Calu3 (cell line): ENCODE measurements around the gene DLG3. TPM values are rescaled to one million over a fixed set of nuclear protein-coding genes. Genes with fewer than 3 reads are reported as not detected.
A peak's percentile ranks its signal among the peaks of the same experiment; 100 is the strongest.

Experiments
- BruUV-seq: library from RNA; stranded (reverse); fragments of 400-500 nt; replicated peaks from 2 replicates; lab custom pipeline; 2021; lab: Mats Ljungman, UMichigan
- CTCF ChIA-PET: fragments of 300-600 bp; sonication (Branson Sonifier 250); formaldehyde crosslinking; loops from one replicate; lab custom pipeline; 2022; ENCODE audit warnings: antibody characterized with exemption; lab: Charles Lee
- DNase-seq: peaks from one replicate; pipeline ENCODE4 v3.0.0; 2022
- H3K27ac Mint-ChIP-seq: one replicate; pipeline ENCODE4 v1.8.0; 2022; ENCODE audit warnings: mixed read lengths; ENCODE audit not compliant: unreplicated experiment
- H3K27me3 Mint-ChIP-seq: one replicate; pipeline ENCODE4 v1.8.0; 2022; ENCODE audit warnings: mixed read lengths; ENCODE audit not compliant: unreplicated experiment
- H3K36me3 Mint-ChIP-seq: one replicate; pipeline ENCODE4 v1.8.0; 2022; ENCODE audit warnings: mild to moderate bottlenecking, moderate library complexity, mixed read lengths; ENCODE audit not compliant: insufficient read depth, unreplicated experiment
- H3K4me1 Mint-ChIP-seq: one replicate; pipeline ENCODE4 v1.8.0; 2022; ENCODE audit warnings: mild to moderate bottlenecking, low read depth, mixed read lengths; ENCODE audit not compliant: unreplicated experiment
- H3K4me3 Mint-ChIP-seq: one replicate; pipeline ENCODE4 v1.8.0; 2022; ENCODE audit warnings: mild to moderate bottlenecking, low read depth, moderate library complexity, mixed read lengths; ENCODE audit not compliant: unreplicated experiment
- H3K9me3 Mint-ChIP-seq: one replicate; pipeline ENCODE4 v1.8.0; 2022; ENCODE audit warnings: low read depth, mixed read lengths; ENCODE audit not compliant: unreplicated experiment
- CTCF ChIP-seq: fragments of 200-600 bp; IDR thresholded peaks from one replicate; pipeline ENCODE4 v1.8.0; 2022; ENCODE audit warnings: antibody characterized with exemption; ENCODE audit not compliant: unreplicated experiment
- intact Hi-C: fragments of 100-400 bp; cut with micrococcal nuclease; formaldehyde crosslinking; loops from one replicate; pipeline ENCODE4 v1.10.0; 2022; ENCODE audit not compliant: unreplicated experiment
- total RNA-seq: library from RNA; stranded (reverse); gene quantifications from 2 replicates; pipeline ENCODE4 v1.2.3, GENCODE V29; 2022

DLG3 gene
- total RNA-seq, 1 experiment from 2014 or later, result 55.8 TPM

GRCh38 chrX:70456256-70456655 lies 11.6 kb downstream of the DLG3 start:
- no peaks in the 10 kb centered on the region for H3K27me3 Mint-ChIP-seq
- no peak for DNase-seq
- CTCF ChIA-PET, result interaction anchor here (1.0 to 1.5 kb wide), 2 partner anchors 23 to 208 kb away, joined by 3 to 4 read pairs; no protein-coding TSS in a partner anchor
- intact Hi-C loops, result no loop called here
- TF ChIP-seq CTCF, result no peak
- H3K27ac Mint-ChIP-seq, result peak overlapping the region; percentile 97
- peak overlapping the region; percentile 99 for H3K4me3 Mint-ChIP-seq
- peaks cover 2% of the 10 kb centered on the region for H3K9me3 Mint-ChIP-seq
- BruUV-seq, result no TSS peak
- H3K36me3 Mint-ChIP-seq, result peaks cover 52% of the 10 kb centered on the region
- peaks cover 27% of the 10 kb centered on the region for H3K4me1 Mint-ChIP-seq

DNA sequence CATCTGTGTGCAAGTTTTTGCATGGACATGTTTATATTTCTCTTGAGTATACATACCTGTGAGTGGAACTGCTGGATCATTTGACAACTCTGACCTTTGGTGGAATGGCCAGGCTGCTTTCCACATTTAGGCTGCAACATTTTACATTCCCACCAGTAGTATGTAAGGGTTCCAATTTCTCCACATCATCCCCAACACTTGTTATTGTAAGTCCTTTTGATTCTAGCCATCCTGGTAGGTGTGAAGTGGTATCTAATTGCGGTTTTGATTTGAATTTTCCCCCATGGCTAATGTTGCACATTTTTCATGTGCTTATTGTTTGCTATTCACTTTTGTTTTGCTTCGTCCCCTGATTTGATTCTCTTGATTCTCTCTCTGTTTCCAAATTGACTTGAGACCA lies 16.4 kb downstream of the DLG3 start:
- H3K27ac Mint-ChIP-seq, result no peak overlapping the region
- H3K36me3 Mint-ChIP-seq, result peaks cover 13% of the 10 kb centered on the region
- no TSS peak for BruUV-seq
- CTCF ChIA-PET, result no interaction called here
- no peaks in the 10 kb centered on the region for H3K27me3 Mint-ChIP-seq
- no peak for TF ChIP-seq CTCF
- H3K4me3 Mint-ChIP-seq, result no peak overlapping the region
- H3K9me3 Mint-ChIP-seq, result peaks cover 2% of the 10 kb centered on the region
- peaks cover 19% of the 10 kb centered on the region for H3K4me1 Mint-ChIP-seq
- intact Hi-C loops, result no loop called here
- no peak for DNase-seq

DNA sequence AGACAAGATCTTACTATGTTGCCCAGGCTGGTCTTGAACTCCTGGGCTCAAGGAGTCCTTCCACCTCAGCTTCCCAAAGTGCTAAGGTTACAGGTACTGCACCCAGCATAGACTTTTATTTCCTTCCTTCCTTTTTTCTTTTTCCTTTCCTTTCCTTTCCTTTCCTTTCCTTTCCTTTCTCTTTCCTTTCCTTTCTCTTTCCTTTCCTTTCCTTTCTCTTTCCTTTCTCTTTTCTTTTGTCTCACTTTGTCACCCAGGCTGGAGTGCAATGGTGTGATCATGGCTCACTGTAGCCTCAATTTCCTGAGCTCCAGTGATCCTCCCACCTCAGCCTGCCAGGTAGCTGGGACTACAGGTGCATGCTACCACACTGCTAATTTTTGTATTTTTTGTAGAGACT lies 19.4 kb downstream of the DLG3 start:
- intact Hi-C loops, result no loop called here
- no peaks in the 10 kb centered on the region for H3K27me3 Mint-ChIP-seq
- H3K4me1 Mint-ChIP-seq, result peaks cover 8% of the 10 kb centered on the region
- BruUV-seq, result no TSS peak
- no peak for DNase-seq
- no peaks in the 10 kb centered on the region for H3K9me3 Mint-ChIP-seq
- TF ChIP-seq CTCF, result no peak
- peak overlapping the region; percentile 8 for H3K27ac Mint-ChIP-seq
- CTCF ChIA-PET, result no interaction called here
- no peaks in the 10 kb centered on the region for H3K36me3 Mint-ChIP-seq
- no peak overlapping the region for H3K4me3 Mint-ChIP-seq

GRCh38 chrX:70466968-70467367 lies 22.3 kb downstream of the DLG3 start:
- Mint-ChIP-seq H3K9me3 (no peaks in the 10 kb centered on the region), H3K27me3 (no peaks in the 10 kb centered on the region), H3K36me3 (peaks cover 6% of the 10 kb centered on the region), H3K4me3 (no peak overlapping the region), H3K27ac (no peak overlapping the region), H3K4me1 (peaks cover 16% of the 10 kb centered on the region)
- no peak for DNase-seq
- CTCF ChIA-PET, result no interaction called here
- TF ChIP-seq CTCF, result no peak
- no TSS peak for BruUV-seq
- intact Hi-C loops, result no loop called here
